Endothelial cell of umbilical vein (primary cell): ENCODE results near the gene SLC11A2. TPM values are rescaled to one million over a fixed set of nuclear protein-coding genes. Genes with fewer than 3 reads are reported as not detected.

Source experiments
- BruUV-seq: library from RNA; stranded (reverse); fragments of 400-500 nt; replicated peaks from 2 replicates; lab custom pipeline; 2021; lab: Mats Ljungman, UMichigan
- CTCF ChIA-PET: fragments of 300-600, 350-600 bp; sonication (Branson Sonifier 250); formaldehyde crosslinking; loops from one replicate; lab custom pipeline; 2021; ENCODE audit warnings: antibody characterized with exemption, inconsistent platforms; lab: Charles Lee
- POLR2A ChIA-PET: fragments of 300-600, 350-600 bp; sonication (Branson Sonifier 250); formaldehyde crosslinking; loops from one replicate; lab custom pipeline; 2021; ENCODE audit warnings: antibody characterized with exemption, inconsistent platforms; lab: Charles Lee
- DNase-seq: peaks from one replicate; pipeline ENCODE4 v3.0.0-alpha.2; 2011; ENCODE audit warnings: low read depth, low spot score
- FAIRE-seq: peaks from 2 replicates; lab custom pipeline; 2011; peaks lifted over from hg19 to GRCh38; lab: Jason Lieb, UNC
- H2AFZ ChIP-seq: 2 replicates; pipeline ENCODE4 v1.6.0; 2012; ENCODE audit warnings: low read depth, low read length, control low read depth, inconsistent platforms
- H3K27ac ChIP-seq: 2 replicates; pipeline ENCODE4 v1.5.1; 2011; ENCODE audit warnings: low read depth, mild to moderate bottlenecking, control low read depth, low read length, moderate library complexity; ENCODE audit not compliant: insufficient read depth
- H3K27me3 ChIP-seq, 2 experiments: 2 replicates each; pipeline versions ENCODE4 v1.6.0 to v1.6.1; 2011; ENCODE audit warnings: low read length in 2 of 2, mixed read lengths in 1 of 2; ENCODE audit not compliant: control insufficient read depth in 2 of 2, insufficient read depth in 2 of 2
- H3K36me3 ChIP-seq, 2 experiments: 2 replicates in 1 of 2; 3 replicates in 1 of 2; pipeline ENCODE4 v1.5.1; 2011; ENCODE audit warnings: low read length in 2 of 2, mild to moderate bottlenecking in 1 of 2, moderate library complexity in 1 of 2; ENCODE audit not compliant: control insufficient read depth in 2 of 2, insufficient read depth in 2 of 2; ENCODE audit errors: extremely low read depth in 1 of 2
- H3K4me1 ChIP-seq: 3 replicates; pipeline ENCODE4 v1.5.1; 2011; ENCODE audit warnings: mild to moderate bottlenecking, low read length; ENCODE audit not compliant: control insufficient read depth, insufficient read depth; ENCODE audit errors: extremely low read depth
- H3K4me2 ChIP-seq: 2 replicates; pipeline ENCODE4 v1.6.1; 2011; ENCODE audit warnings: low read length, control low read depth, mixed read lengths; ENCODE audit not compliant: insufficient read depth
- H3K4me3 ChIP-seq, 3 experiments: fragments of 200-600 bp in 1 of 3; sonication (generic), shearing (Covaris generic) in 1 of 3; replicated peaks in 1 of 3; 2 replicates each; pipeline ENCODE4 v1.5.1; 2011 to 2016; ENCODE audit warnings: control low read depth in 3 of 3, low read length in 3 of 3, mild to moderate bottlenecking in 2 of 3, inconsistent platforms in 1 of 3, low read depth in 1 of 3, moderate library complexity in 1 of 3; ENCODE audit not compliant: insufficient read depth in 1 of 3
- H3K79me2 ChIP-seq: 2 replicates; pipeline ENCODE4 v1.6.0; 2012; ENCODE audit warnings: low read length, inconsistent platforms; ENCODE audit not compliant: control insufficient read depth, insufficient read depth
- H3K9ac ChIP-seq: replicated peaks from 2 replicates; pipeline ENCODE3; 2011; ENCODE audit warnings: low read length, control low read depth; ENCODE audit not compliant: insufficient read depth; ENCODE audit errors: extremely low read depth
- H3K9me1 ChIP-seq: replicated peaks from 3 replicates; pipeline ENCODE4 v1.6.0; 2011; ENCODE audit warnings: mild to moderate bottlenecking, low read length; ENCODE audit not compliant: control insufficient read depth, insufficient read depth; ENCODE audit errors: extremely low read depth
- H3K9me3 ChIP-seq: replicated peaks from 2 replicates; pipeline ENCODE4 v1.5.1; 2012; ENCODE audit warnings: low read length, inconsistent platforms; ENCODE audit not compliant: control insufficient read depth, insufficient read depth
- H4K20me1 ChIP-seq: replicated peaks from 2 replicates; pipeline ENCODE3; 2011; ENCODE audit warnings: mild to moderate bottlenecking, low read length; ENCODE audit not compliant: control insufficient read depth, insufficient read depth; ENCODE audit errors: extremely low read depth
- EZH2 ChIP-seq: IDR thresholded peaks from 2 replicates; pipeline ENCODE4 v1.6.1; 2012; ENCODE audit warnings: borderline replicate concordance, low read depth, mild to moderate bottlenecking, moderate library complexity, low read length, inconsistent platforms; ENCODE audit not compliant: severe bottlenecking
- FOS ChIP-seq: IDR thresholded peaks from 2 replicates; pipeline ENCODE4 v1.6.1; 2011; ENCODE audit warnings: mild to moderate bottlenecking, low read length, moderate library complexity, borderline replicate concordance; ENCODE audit not compliant: insufficient read depth
- GATA2 ChIP-seq: IDR thresholded peaks from 2 replicates; pipeline ENCODE4 v1.7.0; 2011; ENCODE audit warnings: low read depth, mild to moderate bottlenecking, moderate library complexity, mixed read lengths, low read length; ENCODE audit not compliant: insufficient read length, insufficient read depth
- JUN ChIP-seq: IDR thresholded peaks from 2 replicates; pipeline ENCODE4 v1.6.1; 2011; ENCODE audit warnings: borderline replicate concordance, low read depth; ENCODE audit not compliant: insufficient read length, insufficient read depth
- MYC ChIP-seq: IDR thresholded peaks from one replicate; pipeline ENCODE4 v1.6.1; 2011; ENCODE audit warnings: mild to moderate bottlenecking, low read depth, low read length
- POLR2A ChIP-seq: IDR thresholded peaks from 2 replicates; pipeline ENCODE4 v1.6.1; 2012; ENCODE audit warnings: low read depth, mild to moderate bottlenecking, control low read depth, low read length
- POLR2AphosphoS5 ChIP-seq: IDR thresholded peaks from 2 replicates; pipeline ENCODE4 v1.6.1; 2012; ENCODE audit warnings: low read depth, mild to moderate bottlenecking, control low read depth, low read length, moderate library complexity; ENCODE audit not compliant: insufficient read depth
- dilution Hi-C: fragments of 300-500 bp; cut with MboI; formaldehyde crosslinking; loops from one replicate; pipeline ENCODE4 v1.15.0; 2019; ENCODE audit warnings: low sequenced_read_pairs; ENCODE audit not compliant: extremely low pct_ligation_motif_present
- intact Hi-C: fragments of 100-400 bp; cut with micrococcal nuclease; formaldehyde crosslinking; loops from one replicate; pipeline ENCODE4 v1.10.0; 2022
- polyA plus RNA-seq, 4 experiments: library from polyadenylated mRNA; depleted of rRNA in 3 of 4; stranded (reverse) in 3 of 4; unstranded in 1 of 4; fragments of >200 nt; gene quantifications; 2 replicates each; pipeline versions ENCODE4 v1.2.1 to v1.2.3, GENCODE V29; 2011 to 2012; ENCODE audit warnings: missing spikeins in 1 of 4
- total RNA-seq: library from RNA; stranded (reverse); gene quantifications from 2 replicates; pipeline ENCODE4 v1.2.3, GENCODE V29; 2021
- TF ChIP-seq, protein P1 (sequence below): IDR thresholded peaks from 2 replicates; pipeline ENCODE4 v1.6.1; 2011; ENCODE audit not compliant: insufficient read depth, insufficient read length
- TF ChIP-seq, protein P2 (sequence below), 2 donors: IDR thresholded peaks; 1 replicate in 1 of 2; 2 replicates in 1 of 2; pipeline ENCODE4 v1.5.1; 2011; ENCODE audit warnings: low read length in 2 of 2, mild to moderate bottlenecking in 2 of 2, moderate library complexity in 2 of 2, control low read depth in 1 of 2, inconsistent platforms in 1 of 2, low read depth in 1 of 2; ENCODE audit not compliant: insufficient read depth in 1 of 2; ENCODE audit errors: extremely low read depth in 1 of 2

SLC11A2 gene
- total and polyA plus RNA-seq, 2 donors (not counting 3 experiments of a cell fraction or from before 2014, with no cell fraction given), result 47.5 to 56.4 TPM

DNA sequence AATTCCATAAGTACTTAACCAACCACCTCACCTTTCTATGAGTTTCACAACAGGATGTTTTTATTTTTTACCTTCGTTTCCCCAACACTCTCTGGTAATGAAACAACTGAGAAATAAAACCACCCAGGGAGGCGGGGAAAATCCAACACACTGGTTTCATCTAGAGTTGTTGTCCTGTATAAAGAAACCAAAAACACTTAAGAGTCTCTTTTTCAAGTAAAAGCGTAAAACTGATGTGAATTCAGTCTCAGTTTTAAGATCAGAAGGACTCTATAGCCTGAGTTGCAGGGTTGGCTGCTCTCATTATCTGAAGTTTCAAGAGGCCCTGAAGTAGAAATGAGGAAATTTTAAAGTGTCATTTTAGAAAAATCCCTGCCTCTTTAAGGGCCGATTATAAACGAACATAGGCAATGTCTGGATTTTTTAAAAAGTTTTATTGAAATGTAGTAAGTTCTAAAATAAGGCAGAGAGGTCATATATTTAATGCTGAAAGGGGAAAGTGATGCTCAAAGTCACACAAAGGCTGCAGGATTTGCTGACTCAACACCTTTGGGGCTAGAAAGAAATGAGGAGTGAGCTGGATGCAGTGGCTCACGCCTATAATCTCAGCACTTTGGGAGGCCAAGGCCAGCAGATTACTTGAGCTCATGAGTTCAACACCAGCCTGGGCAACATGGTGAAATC, 46.7 kb downstream of the SLC11A2 start:
- no peaks in the 10 kb centered on the region for H3K9me1 ChIP-seq
- POLR2A ChIA-PET, result no interaction called here
- dilution Hi-C loops, result no loop called here
- H3K4me1 ChIP-seq, result no peaks in the 10 kb centered on the region
- H3K27ac ChIP-seq, result no peak overlapping the region
- no peak overlapping the region for H3K9ac ChIP-seq
- H3K4me3 ChIP-seq, result no peak overlapping the region
- BruUV-seq, result no TSS peak
- no peaks in the 10 kb centered on the region for H3K9me3 ChIP-seq
- DNase-seq (no peak), FAIRE-seq (no peak)
- no peak overlapping the region for H2AFZ ChIP-seq
- H4K20me1 ChIP-seq, result no peaks in the 10 kb centered on the region
- no peak overlapping the region for H3K4me2 ChIP-seq
- CTCF ChIA-PET, result interaction anchor here (0.7 to 1.5 kb wide), 2 partner anchors 150 to 214 kb away, joined by 3 to 7 read pairs; no protein-coding TSS in a partner anchor
- intact Hi-C loops, result no loop called here
- H3K27me3 ChIP-seq, result no peaks in the 10 kb centered on the region
- no peaks in the 10 kb centered on the region for H3K79me2 ChIP-seq
- H3K36me3 ChIP-seq, result peaks cover 0 to 3% of the 10 kb centered on the region in 2 experiments
- TF ChIP-seq, protein P1, sequence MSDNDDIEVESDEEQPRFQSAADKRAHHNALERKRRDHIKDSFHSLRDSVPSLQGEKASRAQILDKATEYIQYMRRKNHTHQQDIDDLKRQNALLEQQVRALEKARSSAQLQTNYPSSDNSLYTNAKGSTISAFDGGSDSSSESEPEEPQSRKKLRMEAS, result no peak
- no peak for TF ChIP-seq JUN
- TF ChIP-seq EZH2, result no peak
- TF ChIP-seq GATA2, result no peak
- TF ChIP-seq POLR2A, result no peak
- TF ChIP-seq POLR2AphosphoS5, result no peak
- no peak for TF ChIP-seq MYC
- TF ChIP-seq FOS, result no peak
- TF ChIP-seq, protein P2, sequence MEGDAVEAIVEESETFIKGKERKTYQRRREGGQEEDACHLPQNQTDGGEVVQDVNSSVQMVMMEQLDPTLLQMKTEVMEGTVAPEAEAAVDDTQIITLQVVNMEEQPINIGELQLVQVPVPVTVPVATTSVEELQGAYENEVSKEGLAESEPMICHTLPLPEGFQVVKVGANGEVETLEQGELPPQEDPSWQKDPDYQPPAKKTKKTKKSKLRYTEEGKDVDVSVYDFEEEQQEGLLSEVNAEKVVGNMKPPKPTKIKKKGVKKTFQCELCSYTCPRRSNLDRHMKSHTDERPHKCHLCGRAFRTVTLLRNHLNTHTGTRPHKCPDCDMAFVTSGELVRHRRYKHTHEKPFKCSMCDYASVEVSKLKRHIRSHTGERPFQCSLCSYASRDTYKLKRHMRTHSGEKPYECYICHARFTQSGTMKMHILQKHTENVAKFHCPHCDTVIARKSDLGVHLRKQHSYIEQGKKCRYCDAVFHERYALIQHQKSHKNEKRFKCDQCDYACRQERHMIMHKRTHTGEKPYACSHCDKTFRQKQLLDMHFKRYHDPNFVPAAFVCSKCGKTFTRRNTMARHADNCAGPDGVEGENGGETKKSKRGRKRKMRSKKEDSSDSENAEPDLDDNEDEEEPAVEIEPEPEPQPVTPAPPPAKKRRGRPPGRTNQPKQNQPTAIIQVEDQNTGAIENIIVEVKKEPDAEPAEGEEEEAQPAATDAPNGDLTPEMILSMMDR (IDR thresholded peaks at IDR 0.05; ENCODE audit: extremely low read depth in 1 of 2, insufficient read depth in 1 of 2, low read depth in 1 of 2, low read length in 2 of 2), result no peak
